C4-2B (cell line): ENCODE data around the gene SLC38A2.

Experiments
- CTCF ChIP-seq: fragments of 450-650 bp; conservative IDR thresholded peaks from 2 replicates; pipeline ENCODE4 v1.5.1; 2017; ENCODE audit warnings: mild to moderate bottlenecking
- ZFX ChIP-seq: fragments of 450-650 bp; IDR thresholded peaks from 2 replicates; pipeline ENCODE4 v1.6.1; 2017

GRCh38 chr12:46409974-46410373 lies 37.4 kb upstream of the SLC38A2 start:
- TF ChIP-seq CTCF = no peak
- TF ChIP-seq ZFX = no peak
